HG03342 (cell line): ENCODE data around the gene SDHC.
"Not testable (repeated sequence)": the region's sequence is repeated elsewhere in the genome, so short reads cannot be mapped to it uniquely, and the experiment has no call there.

Experiments
- ATAC-seq: cut with Tn5 transposase; IDR thresholded peaks from one replicate; pipeline ENCODE4 v1.9.1; 2021; ENCODE audit warnings: mild to moderate bottlenecking, moderate library complexity; ENCODE audit not compliant: unreplicated experiment

SDHC gene

GRCh38 chr1:161309868-161310267 lies 4.3 kb upstream of the SDHC start, which contains the start of gene MPZ:
MPZ (minus strand) TSS chr1:161309968; CDS start chr1:161309905, 63 bp downstream.
- no peak for ATAC-seq

- ATAC-seq: no peak
Measured at GRCh38 chr1:161311595-161312181, 2.5 kb upstream of the SDHC start.

- ATAC-seq: peak; percentile 9
Measured at GRCh38 chr1:161313554-161314200, 504 bp upstream of the SDHC start.

- ATAC-seq: not testable (repeated sequence)
Measured at GRCh38 chr1:161315841-161316674, 1.9 kb downstream of the SDHC start.

- ATAC-seq: no peak
Measured at GRCh38 chr1:161324020-161324419, 9.8 kb downstream of the SDHC start.

- no peak for ATAC-seq
Measured at GRCh38 chr1:161330346-161330745, 16.2 kb downstream of the SDHC start.

GRCh38 chr1:161333166-161333565 lies 19.0 kb downstream of the SDHC start:
- ATAC-seq: no peak

- ATAC-seq: no peak
Measured at GRCh38 chr1:161335796-161336195, 21.6 kb downstream of the SDHC start.

- ATAC-seq: no peak
Measured at GRCh38 chr1:161342177-161342576, 28.0 kb downstream of the SDHC start.

- no peak for ATAC-seq
Measured at GRCh38 chr1:161342821-161343220, 28.6 kb downstream of the SDHC start.

GRCh38 chr1:161350671-161351070 lies 36.5 kb downstream of the SDHC start:
- no peak for ATAC-seq

GRCh38 chr1:161351482-161351881 lies 37.3 kb downstream of the SDHC start:
- no peak for ATAC-seq

- no peak for ATAC-seq
Measured at GRCh38 chr1:161357073-161357472, 42.9 kb downstream of the SDHC start.

- ATAC-seq: no peak
Measured at GRCh38 chr1:161359291-161359690, 45.1 kb downstream of the SDHC start.

GRCh38 chr1:161364332-161364731 lies 50.2 kb downstream of the SDHC start:
- no peak for ATAC-seq

- no peak for ATAC-seq
Measured at GRCh38 chr1:161365207-161365606, 51.0 kb downstream of the SDHC start.

GRCh38 chr1:161367684-161368400 lies 53.7 kb downstream of the SDHC start, which contains the start of gene CFAP126:
CFAP126 (minus strand) TSS chr1:161367876; CDS start chr1:161367868, 8 bp downstream.
- ATAC-seq: peak; percentile 98

- ATAC-seq: no peak
Measured at GRCh38 chr1:161373442-161373841, 59.3 kb downstream of the SDHC start.

- ATAC-seq: no peak
Measured at GRCh38 chr1:161374373-161374772, 60.2 kb downstream of the SDHC start.

- ATAC-seq: no peak
Measured at GRCh38 chr1:161378014-161378413, 63.8 kb downstream of the SDHC start.

- peak; percentile 57 for ATAC-seq
Measured at GRCh38 chr1:161379071-161379470, 64.9 kb downstream of the SDHC start.
